GM15510 (cell line): ENCODE data around the gene CDC42.

Experiments used
- POLR2A ChIP-seq: IDR thresholded peaks from 3 replicates; pipeline ENCODE4 v1.6.1; 2011; ENCODE audit warnings: borderline replicate concordance; ENCODE audit not compliant: insufficient read length; ENCODE audit errors: extremely low read depth

CDC42 gene

GRCh38 chr1:22131875-22132486 lies 79.5 kb downstream of the CDC42 start:
- TF ChIP-seq POLR2A, result no peak

GRCh38 chr1:22132517-22133235 lies 80.2 kb downstream of the CDC42 start:
- no peak for TF ChIP-seq POLR2A

GRCh38 chr1:22133247-22133930 lies 80.9 kb downstream of the CDC42 start:
- TF ChIP-seq POLR2A, result no peak

GRCh38 chr1:22133931-22134324 lies 81.4 kb downstream of the CDC42 start:
- TF ChIP-seq POLR2A, result no peak

GRCh38 chr1:22137004-22137720 lies 84.7 kb downstream of the CDC42 start:
- TF ChIP-seq POLR2A, result no peak

GRCh38 chr1:22139066-22139594 lies 86.6 kb downstream of the CDC42 start:
- no peak for TF ChIP-seq POLR2A

GRCh38 chr1:22139817-22140216 lies 87.3 kb downstream of the CDC42 start:
- TF ChIP-seq POLR2A, result no peak
